Trophoblast cell (in vitro differentiated cells and primary cell): Measurements from ENCODE around the gene OR2T8.

Experiments used
- DNase-seq, 2 donors: peaks; one replicate each; pipeline ENCODE4 v3.0.0-alpha.2; 2016
- H2AFZ ChIP-seq: 2 replicates; pipeline ENCODE4 v1.6.1; 2013; ENCODE audit warnings: low read length, moderate library complexity, mild to moderate bottlenecking; ENCODE audit not compliant: insufficient read depth, poor library complexity
- H2AK5ac ChIP-seq: 2 replicates; pipeline ENCODE4 v1.6.1; 2013; ENCODE audit warnings: mild to moderate bottlenecking, low read length
- H2BK120ac ChIP-seq: 2 replicates; pipeline ENCODE4 v1.6.1; 2013; ENCODE audit warnings: low read length, mild to moderate bottlenecking, moderate library complexity; ENCODE audit not compliant: insufficient read depth, poor library complexity
- H2BK12ac ChIP-seq: 2 replicates; pipeline ENCODE4 v1.6.1; 2013; ENCODE audit warnings: mild to moderate bottlenecking, low read length, moderate library complexity
- H2BK5ac ChIP-seq: 2 replicates; pipeline ENCODE4 v1.6.1; 2013; ENCODE audit warnings: low read length, low read depth, moderate library complexity, mild to moderate bottlenecking; ENCODE audit not compliant: poor library complexity
- H3K14ac ChIP-seq: 2 replicates; pipeline ENCODE4 v1.6.1; 2013; ENCODE audit warnings: mild to moderate bottlenecking, low read length
- H3K18ac ChIP-seq: 2 replicates; pipeline ENCODE4 v1.6.1; 2013; ENCODE audit warnings: mild to moderate bottlenecking, low read length
- H3K23ac ChIP-seq: 2 replicates; pipeline ENCODE4 v1.6.1; 2013; ENCODE audit warnings: low read length
- H3K27ac ChIP-seq: 2 replicates; pipeline ENCODE4 v1.5.1; 2013; ENCODE audit warnings: low read depth, mild to moderate bottlenecking, inconsistent platforms, low read length, moderate library complexity
- H3K27me3 ChIP-seq: 2 replicates; pipeline ENCODE4 v1.6.1; 2013; ENCODE audit warnings: inconsistent platforms, mild to moderate bottlenecking, low read length, moderate library complexity; ENCODE audit not compliant: insufficient read depth
- H3K36me3 ChIP-seq, 2 experiments: 1 replicate in 1 of 2; 2 replicates in 1 of 2; pipeline ENCODE4 v1.6.1; 2013; ENCODE audit warnings: low read length in 2 of 2, mild to moderate bottlenecking in 2 of 2, moderate library complexity in 1 of 2; ENCODE audit not compliant: insufficient read depth in 2 of 2, control insufficient read depth in 1 of 2
- H3K4ac ChIP-seq: 2 replicates; pipeline ENCODE4 v1.6.1; 2013; ENCODE audit warnings: low read depth, mild to moderate bottlenecking, low read length, moderate library complexity
- H3K4me1 ChIP-seq, 2 experiments: 1 replicate in 1 of 2; 2 replicates in 1 of 2; pipeline ENCODE4 v1.6.1; 2013; ENCODE audit warnings: low read length in 2 of 2, mild to moderate bottlenecking in 2 of 2, moderate library complexity in 1 of 2; ENCODE audit not compliant: insufficient read depth in 2 of 2, control insufficient read depth in 1 of 2
- H3K4me2 ChIP-seq: 2 replicates; pipeline ENCODE4 v1.6.1; 2013; ENCODE audit warnings: inconsistent platforms, mild to moderate bottlenecking, low read length, moderate library complexity
- H3K4me3 ChIP-seq: 2 replicates; pipeline ENCODE4 v1.5.1; 2013; ENCODE audit warnings: mild to moderate bottlenecking, low read depth, low read length, inconsistent platforms
- H3K79me1 ChIP-seq: one replicate; pipeline ENCODE4 v1.6.1; 2013; ENCODE audit warnings: low read length
- H3K79me2 ChIP-seq: 2 replicates; pipeline ENCODE4 v1.6.1; 2013; ENCODE audit warnings: low read length, mild to moderate bottlenecking; ENCODE audit not compliant: control insufficient read depth, insufficient read depth, poor library complexity
- H3K9ac ChIP-seq: 2 replicates; pipeline ENCODE4 v1.6.1; 2013; ENCODE audit warnings: mild to moderate bottlenecking, low read length
- H3K9me3 ChIP-seq: 2 replicates; pipeline ENCODE4 v1.6.1; 2013; ENCODE audit warnings: low read depth, mild to moderate bottlenecking, control low read depth, inconsistent platforms, low read length; ENCODE audit not compliant: insufficient read depth
- H4K12ac ChIP-seq: 2 replicates; pipeline ENCODE4 v1.6.1; 2013; ENCODE audit warnings: low read depth, mild to moderate bottlenecking, low read length, moderate library complexity
- H4K8ac ChIP-seq: 2 replicates; pipeline ENCODE4 v1.6.1; 2013; ENCODE audit warnings: low read depth, mild to moderate bottlenecking, low read length, moderate library complexity
- H4K91ac ChIP-seq: one replicate; pipeline ENCODE4 v1.6.1; 2013; ENCODE audit warnings: low read depth, mild to moderate bottlenecking, low read length, moderate library complexity
- WGBS: extraction: QIAGEN DNeasy Blood & Tissue Kit; methylation state at CpG from one replicate; pipeline ENCODE4 v1.1.7; 2013; ENCODE audit warnings: missing lambda C conversion rate; ENCODE audit not compliant: insufficient read length, insufficient coverage; ENCODE audit errors: extremely low coverage; 5-methylcytosine and 5-hydroxymethylcytosine counted together

Gene OR2T8

GRCh38 chr1:247953408-247953807, 33.4 kb downstream of the OR2T8 start:
- Histone ChIP-seq H4K8ac (no peak overlapping the region), H3K4me1 (no peaks in the 10 kb centered on the region), H3K9ac (no peak overlapping the region), H2BK5ac (no peak overlapping the region), H3K4me3 (no peak overlapping the region), H3K79me2 (no peaks in the 10 kb centered on the region), H3K23ac (no peak overlapping the region), H3K27ac (no peak overlapping the region), H3K4ac (no peak overlapping the region), H2BK12ac (no peak overlapping the region), H4K91ac (no peak overlapping the region), H3K36me3 (no peaks in the 10 kb centered on the region), H2AFZ (no peak overlapping the region), H3K18ac (no peak overlapping the region), H3K4me2 (no peak overlapping the region), H2BK120ac (no peak overlapping the region), H4K12ac (no peak overlapping the region), H3K14ac (no peak overlapping the region), H3K79me1 (no peaks in the 10 kb centered on the region), H3K27me3 (no peaks in the 10 kb centered on the region), H2AK5ac (no peak overlapping the region), H3K9me3 (peaks cover 6% of the 10 kb centered on the region)
- no CpG with 5 or more reads among the region's 1 CpG for WGBS
- DNase-seq, result no peak

DNA sequence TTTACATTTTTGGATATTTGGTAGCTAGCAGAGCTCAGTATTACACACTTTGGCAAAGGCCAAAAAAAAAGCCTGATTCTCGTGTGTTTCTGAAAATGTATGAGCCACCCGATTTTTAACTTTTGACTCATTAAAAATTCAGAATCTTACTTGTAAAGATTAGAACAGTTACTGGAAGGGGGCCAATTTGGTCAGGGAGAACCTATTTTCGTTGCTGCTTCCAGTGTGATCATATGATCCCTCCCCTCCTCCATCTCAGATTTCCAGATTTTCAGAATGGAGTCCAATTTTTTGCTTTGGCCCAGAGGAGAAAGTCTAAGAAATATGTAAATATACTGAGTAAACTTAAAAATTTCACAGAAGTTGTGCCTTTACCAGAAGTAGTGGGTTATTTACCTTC, 41.7 kb downstream of the OR2T8 start:
- no peak overlapping the region for H3K4ac ChIP-seq
- H3K79me2 ChIP-seq, result no peaks in the 10 kb centered on the region
- no peak overlapping the region for H4K8ac ChIP-seq
- H3K4me3 ChIP-seq, result no peak overlapping the region
- H3K27me3 ChIP-seq, result no peaks in the 10 kb centered on the region
- H3K9me3 ChIP-seq, result peaks cover 7% of the 10 kb centered on the region
- H3K4me1 ChIP-seq, result no peaks in the 10 kb centered on the region
- no peak for DNase-seq
- H3K18ac ChIP-seq, result no peak overlapping the region
- H2BK5ac ChIP-seq, result no peak overlapping the region
- H2BK120ac ChIP-seq, result no peak overlapping the region
- no peak overlapping the region for H2AFZ ChIP-seq
- H3K14ac ChIP-seq, result no peak overlapping the region
- H3K23ac ChIP-seq, result no peak overlapping the region
- H4K91ac ChIP-seq, result no peak overlapping the region
- H3K79me1 ChIP-seq, result no peaks in the 10 kb centered on the region
- H3K36me3 ChIP-seq, result no peaks in the 10 kb centered on the region
- H3K9ac ChIP-seq, result no peak overlapping the region
- H2AK5ac ChIP-seq, result no peak overlapping the region
- H3K4me2 ChIP-seq, result no peak overlapping the region
- H2BK12ac ChIP-seq, result no peak overlapping the region
- no CpG with 5 or more reads among the region's 3 CpGs for WGBS
- no peak overlapping the region for H3K27ac ChIP-seq
- no peak overlapping the region for H4K12ac ChIP-seq

DNA sequence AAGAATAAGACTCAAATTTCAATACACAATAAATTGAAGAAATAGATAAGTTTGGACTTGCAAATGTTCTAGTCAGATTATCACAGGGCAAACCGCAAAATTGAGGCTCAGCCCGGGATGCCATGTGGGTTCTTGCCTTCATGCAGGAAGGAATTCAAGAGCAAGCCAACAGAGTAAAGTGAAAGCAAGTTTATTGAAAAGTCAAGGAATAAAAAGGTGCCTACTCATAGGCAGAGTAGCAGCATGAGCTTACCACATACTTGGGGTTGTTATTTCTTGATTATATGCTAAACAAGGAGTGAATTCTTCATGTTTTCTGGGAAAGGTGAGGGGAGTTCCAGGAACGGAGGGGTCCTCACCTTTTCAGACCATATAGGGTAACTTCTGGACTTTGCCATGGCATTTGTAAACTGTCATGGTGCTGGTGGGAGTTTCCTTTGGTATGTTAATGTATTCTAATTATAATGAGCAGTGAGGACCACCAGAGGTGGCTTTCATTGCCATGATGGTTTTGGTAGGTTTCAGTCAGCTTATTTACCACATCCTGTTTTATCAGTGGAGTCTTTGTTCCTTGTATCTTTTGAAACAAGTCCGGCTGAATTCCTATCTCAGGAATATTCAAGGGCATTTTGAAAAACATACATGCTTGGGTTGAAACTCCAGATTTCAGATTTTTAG, 43.0 kb downstream of the OR2T8 start:
- H4K8ac ChIP-seq, result no peak overlapping the region
- no CpG with 5 or more reads among the region's 4 CpGs for WGBS

DNA sequence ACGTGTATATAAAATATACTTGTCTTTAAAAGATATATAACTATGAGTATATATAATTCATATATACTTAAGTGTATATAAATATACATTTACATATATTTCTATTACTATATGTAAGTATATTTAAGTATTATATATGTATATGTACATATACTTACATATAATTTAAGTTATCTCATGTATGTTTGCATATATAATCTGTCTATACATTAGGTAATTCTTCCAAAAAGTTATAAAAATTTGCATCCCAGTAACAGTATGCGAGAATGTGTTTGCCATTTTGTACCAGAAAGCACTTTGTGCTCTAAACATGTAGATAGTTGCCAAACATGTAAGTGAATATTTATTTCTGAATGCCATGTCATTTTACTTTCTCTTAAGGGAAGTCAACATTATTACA, 44.9 kb downstream of the OR2T8 start, which contains the start of gene OR2AK2:
TSS of gene OR2AK2 (plus strand) at position 301 of the 400 bp plus-strand sequence. CDS start 144 bp downstream, outside the sequence.
- Histone ChIP-seq H2BK12ac (no peak within 1 kb of the TSS), H3K79me1 (no peaks in the 10 kb centered on the region), H3K36me3 (no peaks in the 10 kb centered on the region), H3K23ac (no peak within 1 kb of the TSS), H2AFZ (no peak within 1 kb of the TSS), H3K4me3 (no peak within 1 kb of the TSS), H2BK5ac (no peak within 1 kb of the TSS), H3K9me3 (peaks cover 8% of the 10 kb centered on the region), H4K8ac (no peak within 1 kb of the TSS), H4K12ac (no peak within 1 kb of the TSS), H3K14ac (no peak within 1 kb of the TSS), H4K91ac (no peak within 1 kb of the TSS), H3K18ac (no peak within 1 kb of the TSS), H3K4me2 (no peak within 1 kb of the TSS), H3K9ac (no peak within 1 kb of the TSS), H3K4me1 (no peaks in the 10 kb centered on the region), H3K79me2 (no peaks in the 10 kb centered on the region), H2AK5ac (no peak within 1 kb of the TSS), H2BK120ac (no peak within 1 kb of the TSS), H3K27ac (no peak within 1 kb of the TSS), H3K4ac (no peak within 1 kb of the TSS), H3K27me3 (no peaks in the 10 kb centered on the region)
- DNase-seq, result no peak
- WGBS, result no CpG with 5 or more reads among the region's 2 CpGs

More for the DNA sequence above, 43.0 kb downstream of the OR2T8 start:
- Histone ChIP-seq H4K91ac (no peak overlapping the region), H2BK120ac (no peak overlapping the region), H3K27ac (no peak overlapping the region), H3K79me2 (no peaks in the 10 kb centered on the region), H3K4me3 (no peak overlapping the region), H2BK5ac (no peak overlapping the region), H3K9ac (no peak overlapping the region), H3K36me3 (no peaks in the 10 kb centered on the region), H4K12ac (no peak overlapping the region), H3K9me3 (peaks cover 8% of the 10 kb centered on the region), H3K27me3 (no peaks in the 10 kb centered on the region), H3K18ac (no peak overlapping the region), H2AFZ (no peak overlapping the region), H3K23ac (no peak overlapping the region), H3K4ac (no peak overlapping the region), H2AK5ac (no peak overlapping the region), H3K79me1 (no peaks in the 10 kb centered on the region), H3K14ac (no peak overlapping the region), H3K4me1 (no peaks in the 10 kb centered on the region), H2BK12ac (no peak overlapping the region), H3K4me2 (no peak overlapping the region)
- DNase-seq, result no peak
